Measurements from ENCODE around the gene MSANTD3.
A peak's percentile ranks its signal among the peaks of the same experiment; 100 is the strongest.

The MSANTD3 gene

DNA sequence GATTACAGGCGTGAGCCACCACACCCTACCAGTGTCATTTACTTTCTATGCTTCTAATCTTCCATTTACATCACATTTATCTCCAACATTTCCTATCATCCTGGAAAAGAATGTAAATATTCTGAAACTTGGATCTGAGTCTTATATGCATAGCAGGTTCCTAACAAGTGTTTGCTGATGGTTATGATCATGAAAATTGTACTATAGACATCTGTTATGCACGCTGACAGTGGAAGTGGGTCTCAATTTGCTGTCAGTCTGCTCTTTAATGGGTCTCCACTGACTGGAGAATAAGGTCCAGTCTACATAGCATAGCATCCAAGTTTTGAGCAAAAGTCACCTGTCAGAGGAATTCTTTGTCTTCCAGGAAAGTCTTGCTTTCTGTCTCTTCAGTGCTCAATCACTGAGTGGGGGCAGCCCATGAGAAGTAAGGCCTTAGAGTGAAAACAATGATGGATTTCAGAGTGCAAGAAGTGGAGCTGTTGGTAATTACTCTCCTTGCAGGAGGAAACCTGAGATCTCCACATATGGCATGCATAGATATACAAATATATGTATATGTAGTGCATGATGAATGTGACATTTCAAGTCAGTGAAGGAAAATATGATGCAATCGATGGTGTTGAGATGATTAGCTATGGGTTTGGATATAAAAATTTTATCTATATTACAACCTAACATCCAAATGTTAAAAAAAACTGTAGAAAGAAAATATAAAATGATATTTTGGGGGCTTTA is 29.2 kb upstream of the MSANTD3 start:
- H3K27ac ChIP-seq: no peak overlapping the region
- POLR2A ChIA-PET (ENCODE audit: low non-redundant PET): no interaction called here
- TF ChIP-seq, protein P1, sequence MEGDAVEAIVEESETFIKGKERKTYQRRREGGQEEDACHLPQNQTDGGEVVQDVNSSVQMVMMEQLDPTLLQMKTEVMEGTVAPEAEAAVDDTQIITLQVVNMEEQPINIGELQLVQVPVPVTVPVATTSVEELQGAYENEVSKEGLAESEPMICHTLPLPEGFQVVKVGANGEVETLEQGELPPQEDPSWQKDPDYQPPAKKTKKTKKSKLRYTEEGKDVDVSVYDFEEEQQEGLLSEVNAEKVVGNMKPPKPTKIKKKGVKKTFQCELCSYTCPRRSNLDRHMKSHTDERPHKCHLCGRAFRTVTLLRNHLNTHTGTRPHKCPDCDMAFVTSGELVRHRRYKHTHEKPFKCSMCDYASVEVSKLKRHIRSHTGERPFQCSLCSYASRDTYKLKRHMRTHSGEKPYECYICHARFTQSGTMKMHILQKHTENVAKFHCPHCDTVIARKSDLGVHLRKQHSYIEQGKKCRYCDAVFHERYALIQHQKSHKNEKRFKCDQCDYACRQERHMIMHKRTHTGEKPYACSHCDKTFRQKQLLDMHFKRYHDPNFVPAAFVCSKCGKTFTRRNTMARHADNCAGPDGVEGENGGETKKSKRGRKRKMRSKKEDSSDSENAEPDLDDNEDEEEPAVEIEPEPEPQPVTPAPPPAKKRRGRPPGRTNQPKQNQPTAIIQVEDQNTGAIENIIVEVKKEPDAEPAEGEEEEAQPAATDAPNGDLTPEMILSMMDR (conservative IDR thresholded peaks at IDR 0.05; ENCODE audit: low read depth): no peak
- DNase-seq (ENCODE audit: low spot score): no peak
- CTCF ChIA-PET: interaction anchor here (0.7 kb wide), 1 partner anchor 10 kb away, joined by 6 read pairs; no protein-coding TSS in a partner anchor

DNA sequence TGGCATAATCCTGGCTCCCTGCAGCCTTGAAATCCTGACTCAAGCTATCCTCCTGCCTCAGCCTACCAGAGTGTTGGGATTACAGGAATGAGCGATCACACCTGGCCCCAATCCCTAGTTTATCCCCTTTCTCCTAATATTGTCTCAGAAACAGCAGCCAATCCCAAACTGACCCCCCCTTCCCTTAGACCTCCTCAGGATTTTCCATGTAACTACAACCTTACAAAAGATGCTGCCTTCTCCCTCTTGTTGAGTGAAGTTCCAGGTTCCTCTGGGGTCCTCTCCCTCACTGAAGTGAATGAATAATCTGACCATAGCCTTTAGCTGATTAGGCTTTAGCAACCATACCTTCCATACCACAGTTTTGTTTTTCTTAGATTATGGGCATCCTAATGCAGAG is 25.9 kb upstream of the MSANTD3 start:
- POLR2A ChIA-PET (ENCODE audit: low non-redundant PET): interaction anchor here (0.6 kb wide), 1 partner anchor 49 kb away, joined by 3 read pairs; no protein-coding TSS in a partner anchor
- TF ChIP-seq, protein P1 (conservative IDR thresholded peaks at IDR 0.05; ENCODE audit: low read depth): no peak
- CTCF ChIA-PET: no interaction called here
- no peak overlapping the region for H3K27ac ChIP-seq
- DNase-seq (ENCODE audit: low spot score): no peak

DNA sequence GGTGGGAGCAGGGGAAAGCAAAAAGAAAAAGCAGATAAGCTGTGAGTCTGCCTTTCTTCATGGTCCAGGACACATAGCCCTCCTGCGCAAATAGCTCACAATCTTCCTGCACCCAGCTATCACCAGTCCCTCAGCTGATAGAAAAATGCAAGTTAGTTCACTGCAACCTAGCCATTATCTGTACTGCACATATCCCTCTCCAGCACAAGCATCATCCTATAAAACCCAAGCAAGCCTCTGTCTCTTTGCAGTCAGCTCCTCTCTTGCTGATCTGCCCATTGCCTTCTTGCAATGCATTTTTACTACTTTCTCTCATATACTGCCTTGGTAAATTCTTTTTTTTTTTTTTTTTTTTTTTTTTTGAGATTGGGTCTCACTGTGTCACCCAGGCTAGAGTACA is 20.0 kb upstream of the MSANTD3 start:
- POLR2A ChIA-PET (ENCODE audit: low non-redundant PET): no interaction called here
- no peak for DNase-seq (ENCODE audit: low spot score)
- TF ChIP-seq, protein P1 (conservative IDR thresholded peaks at IDR 0.05; ENCODE audit: low read depth): no peak
- CTCF ChIA-PET: no interaction called here
- no peak overlapping the region for H3K27ac ChIP-seq

DNA sequence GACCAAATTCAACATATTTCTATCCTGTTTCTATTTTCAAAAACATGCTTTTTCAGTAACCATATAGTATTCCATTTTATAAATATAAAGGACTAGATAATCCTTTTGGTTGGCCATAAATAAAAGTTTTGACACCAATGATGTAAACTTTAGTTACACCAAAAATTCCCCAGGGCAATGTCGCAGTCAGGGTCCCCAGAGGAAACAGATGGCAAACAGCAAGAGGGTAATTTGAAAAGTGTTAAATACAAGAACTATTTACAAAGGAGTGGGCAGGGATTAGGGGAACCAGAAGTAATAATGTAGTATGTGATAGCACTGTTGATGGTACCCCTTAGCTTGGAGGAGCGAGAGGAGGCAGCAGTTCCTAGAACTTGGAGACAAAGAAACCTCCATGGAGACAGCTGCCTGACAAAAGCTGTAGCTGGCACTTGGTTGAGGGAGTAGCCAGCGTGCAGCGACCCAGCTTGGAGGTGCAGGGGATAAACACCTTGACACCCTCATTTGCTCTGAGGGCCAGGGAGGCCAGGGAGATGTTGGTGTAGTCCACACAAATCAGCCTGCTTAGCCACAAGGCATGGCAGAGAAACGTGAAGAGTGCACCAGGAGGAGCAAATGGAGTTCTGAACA is 18.3 kb upstream of the MSANTD3 start:
- POLR2A ChIA-PET (ENCODE audit: low non-redundant PET): no interaction called here

GRCh38 chr9:100409176-100409556 is 17.8 kb upstream of the MSANTD3 start:
- POLR2A ChIA-PET (ENCODE audit: low non-redundant PET): no interaction called here
- TF ChIP-seq, protein P1 (conservative IDR thresholded peaks at IDR 0.05; ENCODE audit: low read depth): no peak
- DNase-seq (ENCODE audit: low spot score): no peak
- no peak overlapping the region for H3K27ac ChIP-seq
- CTCF ChIA-PET: no interaction called here

More for the DNA sequence above, 18.3 kb upstream of the MSANTD3 start:
- no peak overlapping the region for H3K27ac ChIP-seq
- DNase-seq (ENCODE audit: low spot score): no peak
- TF ChIP-seq, protein P1 (conservative IDR thresholded peaks at IDR 0.05; ENCODE audit: low read depth): no peak
- CTCF ChIA-PET: no interaction called here

DNA sequence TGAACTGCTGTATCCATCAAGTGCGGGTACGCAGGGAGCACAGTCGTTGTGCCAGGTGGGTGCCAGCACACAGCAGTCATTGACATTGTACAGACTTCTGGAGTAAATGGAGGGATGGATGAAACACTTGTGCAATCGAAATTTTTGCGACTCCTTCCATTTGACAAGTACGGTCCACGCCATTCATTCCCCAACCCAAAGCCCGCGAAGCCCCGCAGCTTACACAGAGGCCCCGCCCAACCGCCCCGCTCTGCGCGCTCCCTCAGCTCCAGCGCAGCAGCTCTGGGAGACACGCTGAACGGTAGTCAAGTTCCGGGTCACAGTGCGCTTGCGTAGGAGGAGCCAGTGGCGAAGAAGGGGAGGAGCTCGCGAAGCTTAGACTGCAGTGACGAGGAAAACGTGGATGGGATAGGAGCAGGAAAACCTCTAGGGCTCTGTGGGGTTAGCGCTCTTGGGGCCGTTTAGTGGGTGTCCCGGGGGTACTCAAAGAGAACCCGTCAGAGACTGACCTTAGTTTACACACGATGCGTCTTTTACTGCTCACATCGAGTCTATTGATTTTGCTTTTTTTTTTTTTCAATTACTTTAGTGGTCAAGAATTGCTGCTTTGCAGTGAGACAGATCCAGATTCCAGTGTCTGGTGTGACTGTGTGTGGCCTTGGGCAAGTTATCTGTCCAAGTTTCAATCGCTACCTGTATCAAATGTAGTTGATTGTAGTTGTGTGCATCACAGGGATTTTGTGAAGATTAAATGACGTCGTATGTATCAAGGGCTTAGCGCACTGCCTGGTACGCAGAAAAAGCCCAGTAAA is 15.3 kb upstream of the MSANTD3 start:
- H3K27ac ChIP-seq: peak overlapping the region; percentile 10; the same call in 1 of the 2 replicates
- DNase-seq (ENCODE audit: low spot score): peak; percentile 98
- ChIA-PET CTCF (no interaction called here), POLR2A (ENCODE audit: low non-redundant PET) (interaction anchor here (0.5 to 1.1 kb wide), 4 partner anchors 13 to 79 kb away, joined by 3 to 5 read pairs (median 4); partner anchors contain the start of gene MSANTD3)
- TF ChIP-seq, protein P1 (conservative IDR thresholded peaks at IDR 0.05; ENCODE audit: low read depth): no peak
